Esophagus squamous epithelium (tissue), 5 donors: ENCODE data around the gene JPH2. TPM values are rescaled to one million over a fixed set of nuclear protein-coding genes. Genes with fewer than 3 reads are reported as not detected.

Experiments
- DNase-seq: peaks from one replicate; lab custom pipeline; 2025; lab: John Stamatoyannopoulos, UW
- H3K27ac ChIP-seq, 4 donors: fragments of 200-600 bp; sonication (generic); one replicate each; pipeline ENCODE4 v1.5.1; 2016 to 2019; ENCODE audit warnings: mild to moderate bottlenecking in 1 of 4
- H3K27me3 ChIP-seq, 4 donors: fragments of 200-600 bp; sonication (generic); 1 replicate in 3 of 4; 2 replicates in 1 of 4; pipeline versions ENCODE4 v1.5.1 to v1.6.0; 2017 to 2021; ENCODE audit warnings: antibody characterized with exemption in 1 of 4
- H3K36me3 ChIP-seq, 3 donors: fragments of 200-600 bp; sonication (generic); one replicate each; pipeline ENCODE4 v1.5.1; 2016 to 2019
- H3K4me1 ChIP-seq, 3 donors: fragments of 200-600 bp; sonication (generic); one replicate each; pipeline ENCODE4 v1.5.1; 2017 to 2019
- H3K4me3 ChIP-seq, 4 donors: fragments of 200-600 bp; sonication (generic); 1 replicate in 3 of 4; 2 replicates in 1 of 4; pipeline ENCODE4 v1.5.1; 2016 to 2019; ENCODE audit warnings: mild to moderate bottlenecking in 2 of 4, moderate library complexity in 1 of 4
- H3K9me3 ChIP-seq, 3 donors: fragments of 200-600 bp; sonication (generic); one replicate each; pipeline ENCODE4 v1.5.1; 2016 to 2019
- POLR2A ChIP-seq, 4 donors: fragments of 450-650 bp; IDR thresholded peaks; one replicate each; pipeline ENCODE4 v1.6.1; 2017; ENCODE audit warnings: antibody characterized with exemption in 4 of 4, mild to moderate bottlenecking in 4 of 4, moderate library complexity in 3 of 4
- WGBS, 2 donors: methylation state at CpG; one replicate each; pipeline ENCODE4 v1.1.5; 2018; 5-methylcytosine and 5-hydroxymethylcytosine counted together
- intact Hi-C: fragments of 100-400 bp; cut with DNase I; formaldehyde crosslinking; loops from one replicate; pipeline ENCODE4 v1.15.0; 2022
- total RNA-seq, 4 donors: library from RNA; depleted of rRNA; stranded (reverse); fragments of >200 nt; gene quantifications; one replicate each; pipeline ENCODE4 v1.1.0, GENCODE V29; 2016
- TF ChIP-seq, protein P1 (sequence below), 6 experiments: fragments of 450-650 bp in 4 of 6; fragments of 200-600 bp in 2 of 6; sonication (generic) in 2 of 6; IDR thresholded peaks; one replicate each; pipeline ENCODE4 v1.5.1; 2016 to 2019; ENCODE audit warnings: antibody characterized with exemption in 6 of 6, mild to moderate bottlenecking in 4 of 6, moderate library complexity in 4 of 6
- donor health status: DM: yes; HTN: yes; CAD: no.

Gene JPH2
- total RNA-seq, 4 donors from 2014 or later: 2.4 to 32.0 (median 6.8) TPM

DNA sequence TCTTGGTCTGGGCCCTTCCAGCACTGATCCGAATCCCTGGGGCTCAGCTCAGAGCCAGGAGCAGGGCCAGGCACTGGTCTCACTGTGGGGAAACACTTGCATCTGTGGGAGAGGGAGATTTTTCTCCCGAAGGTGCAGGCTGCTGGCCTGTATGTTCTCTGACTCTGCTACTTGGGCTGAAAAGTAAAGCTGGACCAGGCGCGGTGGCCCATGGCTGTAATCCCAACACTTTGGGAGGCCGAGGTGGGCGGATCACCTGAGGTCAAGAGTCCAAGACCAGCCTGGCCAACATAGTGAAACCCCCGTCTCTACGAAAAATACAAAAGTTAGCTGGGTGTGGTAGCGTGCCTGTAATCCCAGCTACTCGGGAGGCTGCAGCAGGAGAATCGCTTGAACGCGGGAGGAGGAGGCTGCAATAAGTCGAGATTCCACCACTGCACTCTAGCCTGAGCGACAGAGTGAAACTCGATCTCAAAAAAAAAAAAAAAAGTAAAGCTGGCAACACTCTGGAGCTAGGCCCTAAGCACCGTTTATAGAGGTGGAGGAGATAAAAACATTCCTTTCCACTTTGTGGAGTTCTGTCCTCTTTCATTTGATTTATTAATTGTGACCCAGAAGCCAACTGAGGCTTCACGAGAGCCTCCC, 41.7 kb downstream of the JPH2 start:
- H3K27me3 ChIP-seq: peaks cover 0 to 2% (median 0%) of the 10 kb centered on the region in 4 donors
- H3K36me3 ChIP-seq: no peaks in the 10 kb centered on the region
- H3K27ac ChIP-seq: peak overlapping the region; percentile 20 to 87 (median 70)
- no peaks in the 10 kb centered on the region for H3K9me3 ChIP-seq
- TF ChIP-seq, protein P1, sequence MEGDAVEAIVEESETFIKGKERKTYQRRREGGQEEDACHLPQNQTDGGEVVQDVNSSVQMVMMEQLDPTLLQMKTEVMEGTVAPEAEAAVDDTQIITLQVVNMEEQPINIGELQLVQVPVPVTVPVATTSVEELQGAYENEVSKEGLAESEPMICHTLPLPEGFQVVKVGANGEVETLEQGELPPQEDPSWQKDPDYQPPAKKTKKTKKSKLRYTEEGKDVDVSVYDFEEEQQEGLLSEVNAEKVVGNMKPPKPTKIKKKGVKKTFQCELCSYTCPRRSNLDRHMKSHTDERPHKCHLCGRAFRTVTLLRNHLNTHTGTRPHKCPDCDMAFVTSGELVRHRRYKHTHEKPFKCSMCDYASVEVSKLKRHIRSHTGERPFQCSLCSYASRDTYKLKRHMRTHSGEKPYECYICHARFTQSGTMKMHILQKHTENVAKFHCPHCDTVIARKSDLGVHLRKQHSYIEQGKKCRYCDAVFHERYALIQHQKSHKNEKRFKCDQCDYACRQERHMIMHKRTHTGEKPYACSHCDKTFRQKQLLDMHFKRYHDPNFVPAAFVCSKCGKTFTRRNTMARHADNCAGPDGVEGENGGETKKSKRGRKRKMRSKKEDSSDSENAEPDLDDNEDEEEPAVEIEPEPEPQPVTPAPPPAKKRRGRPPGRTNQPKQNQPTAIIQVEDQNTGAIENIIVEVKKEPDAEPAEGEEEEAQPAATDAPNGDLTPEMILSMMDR (IDR thresholded peaks at IDR 0.05): no peak
- DNase-seq: no peak
- 75 to 78% methylated on average over 13 to 16 of the region's 18 CpGs for WGBS, 2 donors
- H3K4me3 ChIP-seq: no peak overlapping the region
- H3K4me1 ChIP-seq: peaks cover 0 to 5% (median 0%) of the 10 kb centered on the region in 3 donors
- intact Hi-C loops: no loop called here

DNA sequence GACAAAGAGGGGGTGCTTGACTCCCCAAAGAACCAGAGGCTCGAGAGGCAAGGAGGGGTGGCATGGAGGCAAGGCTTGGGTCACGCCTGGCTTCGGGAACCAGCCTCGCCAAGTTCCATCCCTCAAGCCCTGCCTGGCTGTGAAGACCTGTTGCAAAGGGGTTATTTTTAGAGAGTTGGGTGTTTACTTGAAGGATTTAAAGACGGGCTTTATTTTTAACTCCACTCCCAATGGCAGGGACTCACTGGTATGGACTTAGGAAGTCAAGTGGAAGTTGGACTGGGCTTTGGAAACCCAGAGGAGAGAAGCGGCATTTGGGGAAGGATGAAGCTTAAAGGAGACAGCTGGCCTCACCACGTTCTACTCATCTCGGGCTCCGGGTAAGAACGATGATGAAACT, 43.1 kb downstream of the JPH2 start:
- 71 to 78% methylated on average over 6 to 8 of the region's 10 CpGs for WGBS, 2 donors
- Histone ChIP-seq H3K4me3 (no peak overlapping the region), H3K36me3 (no peaks in the 10 kb centered on the region), H3K27ac (peak overlapping the region; percentile 20 to 87 (median 70)), H3K9me3 (no peaks in the 10 kb centered on the region), H3K4me1 (peaks cover 0 to 8% (median 0%) of the 10 kb centered on the region in 3 donors), H3K27me3 (peaks cover 0 to 4% (median 0%) of the 10 kb centered on the region in 4 donors)
- no peak for DNase-seq
- TF ChIP-seq, protein P1 (IDR thresholded peaks at IDR 0.05): no peak
- no peak for TF ChIP-seq POLR2A (IDR thresholded peaks at IDR 0.05)
- intact Hi-C loops: no loop called here

DNA sequence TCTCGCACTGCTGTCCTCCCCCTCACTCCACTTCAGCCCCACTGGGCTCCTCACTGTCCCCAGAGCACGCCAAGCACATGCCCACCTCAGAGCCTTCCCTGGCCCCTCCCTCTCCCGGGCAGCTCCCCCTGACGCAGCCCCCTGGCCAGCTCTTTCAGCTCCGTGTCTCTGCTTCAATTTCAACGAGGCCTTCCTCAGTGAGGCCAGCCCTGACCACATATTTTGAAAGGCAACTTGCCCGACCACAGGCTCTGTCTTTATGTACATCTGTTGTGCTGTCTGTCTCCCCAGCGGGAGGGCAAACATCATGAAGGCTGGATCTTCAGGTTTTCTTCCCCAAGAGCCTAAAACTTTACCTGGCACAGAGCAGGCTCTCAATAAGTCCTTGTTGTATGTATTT, 44.6 kb downstream of the JPH2 start:
- no peaks in the 10 kb centered on the region for H3K9me3 ChIP-seq
- intact Hi-C loops: no loop called here
- H3K36me3 ChIP-seq: no peaks in the 10 kb centered on the region
- no peak overlapping the region for H3K4me3 ChIP-seq
- 26 to 41% methylated on average over 4 to 8 of the region's 8 CpGs for WGBS, 2 donors
- H3K4me1 ChIP-seq: peaks cover 0 to 10% (median 0%) of the 10 kb centered on the region in 3 donors
- H3K27ac ChIP-seq: peak overlapping the region in 3 of 4 donors; percentile 33 to 70 (median 70)
- no peak for DNase-seq
- peaks cover 0 to 4% (median 0%) of the 10 kb centered on the region in 4 donors for H3K27me3 ChIP-seq
- TF ChIP-seq, protein P1 (IDR thresholded peaks at IDR 0.05): no peak
- no peak for TF ChIP-seq POLR2A (IDR thresholded peaks at IDR 0.05)

DNA sequence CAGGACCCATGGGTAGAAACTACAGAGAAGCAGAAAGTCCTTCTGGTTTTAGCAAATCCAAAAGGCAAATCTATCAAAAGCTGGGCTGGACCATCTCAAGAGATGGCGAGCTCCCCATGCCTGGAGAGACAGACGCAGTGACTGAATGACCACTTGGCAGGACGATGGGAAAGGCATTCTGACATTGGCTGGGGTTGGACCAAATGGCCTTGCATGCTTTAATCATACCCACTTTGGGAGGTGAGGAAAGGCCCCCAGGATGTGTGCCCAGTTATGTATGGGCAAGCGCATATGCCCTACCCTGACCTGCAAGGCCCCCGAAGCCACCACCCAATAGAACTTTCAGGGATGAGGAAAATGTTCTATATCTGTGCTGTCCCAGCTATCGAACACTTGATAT, 45.1 kb downstream of the JPH2 start:
- WGBS, 2 donors: 83 to 88% methylated on average over 6 of the region's 6 CpGs
- peaks cover 0 to 14% (median 0%) of the 10 kb centered on the region in 3 donors for H3K4me1 ChIP-seq
- peaks cover 0 to 10% (median 0%) of the 10 kb centered on the region in 4 donors for H3K27me3 ChIP-seq
- intact Hi-C loops: no loop called here
- peak overlapping the region in 3 of 4 donors; percentile 33 to 70 (median 70) for H3K27ac ChIP-seq
- TF ChIP-seq, protein P1 (IDR thresholded peaks at IDR 0.05): no peak
- TF ChIP-seq POLR2A (IDR thresholded peaks at IDR 0.05): no peak
- H3K36me3 ChIP-seq: no peaks in the 10 kb centered on the region
- no peaks in the 10 kb centered on the region for H3K9me3 ChIP-seq
- no peak for DNase-seq
- H3K4me3 ChIP-seq: no peak overlapping the region

DNA sequence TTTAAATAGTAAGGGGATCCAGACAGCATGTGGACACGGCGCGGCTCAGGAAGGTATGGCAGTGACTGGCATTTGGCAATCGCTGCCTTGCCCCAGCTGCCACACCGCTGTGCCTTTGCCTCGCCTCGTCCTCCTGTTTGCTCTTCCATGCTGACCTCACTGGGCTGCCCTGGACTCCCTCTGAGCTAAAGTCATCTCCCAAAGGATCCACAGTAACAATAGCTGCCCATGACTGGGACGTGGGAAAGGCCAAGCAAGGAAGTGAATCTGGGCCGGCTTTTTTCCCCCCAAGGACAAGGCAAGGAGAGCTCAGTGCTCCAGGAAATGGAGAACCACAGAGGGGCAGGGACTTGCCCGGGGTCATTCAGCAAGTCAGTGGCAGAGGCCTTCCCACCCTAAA, 48.1 kb downstream of the JPH2 start:
- TF ChIP-seq POLR2A (IDR thresholded peaks at IDR 0.05): no peak
- no peak for DNase-seq
- no peaks in the 10 kb centered on the region for H3K36me3 ChIP-seq
- H3K9me3 ChIP-seq: no peaks in the 10 kb centered on the region
- intact Hi-C loops: no loop called here
- no peak overlapping the region for H3K4me3 ChIP-seq
- H3K27me3 ChIP-seq: peaks cover 0 to 13% (median 0%) of the 10 kb centered on the region in 4 donors
- H3K27ac ChIP-seq: peak overlapping the region; percentile 30 to 77 (median 73)
- peaks cover 0 to 11% (median 0%) of the 10 kb centered on the region in 3 donors for H3K4me1 ChIP-seq
- WGBS, 2 donors: 69 to 77% methylated on average over 7 to 10 of the region's 10 CpGs
